NCI-H345 (cell line): ENCODE measurements around the gene TRIM2.
"Not testable (repeated sequence)": the region's sequence is repeated elsewhere in the genome, so short reads cannot be mapped to it uniquely, and the experiment has no call there.

ENCODE experiments used
- DNase-seq: peaks from one replicate; lab custom pipeline; 2025; lab: John Stamatoyannopoulos, UW

The TRIM2 gene

GRCh38 chr4:153204247-153204671 is at the start of gene TRIM2:
Gene TRIM2, plus strand, starts transcription at chr4:153204443. Its CDS starts 88 bp downstream, at chr4:153204531.
- DNase-seq = peak; percentile 0

- no peak for DNase-seq
These were observed 48.6 kb upstream of the TRIM2 start for GRCh38 chr4:153155686-153156085.

GRCh38 chr4:153156263-153156662 is 48.0 kb upstream of the TRIM2 start:
- no peak for DNase-seq

GRCh38 chr4:153156721-153157120 is 47.5 kb upstream of the TRIM2 start:
- DNase-seq = no peak

- DNase-seq = no peak
These were observed 45.2 kb upstream of the TRIM2 start for GRCh38 chr4:153159016-153159415.

GRCh38 chr4:153159728-153160221 is 44.5 kb upstream of the TRIM2 start:
- no peak for DNase-seq

- DNase-seq = no peak
These were observed 43.4 kb upstream of the TRIM2 start for GRCh38 chr4:153160821-153161220.

GRCh38 chr4:153161226-153161963 is 42.8 kb upstream of the TRIM2 start:
- no peak for DNase-seq

GRCh38 chr4:153165236-153165635 is 39.0 kb upstream of the TRIM2 start:
- not testable (repeated sequence) for DNase-seq

- DNase-seq = no peak
These were observed 37.3 kb upstream of the TRIM2 start for GRCh38 chr4:153166716-153167501.

GRCh38 chr4:153169776-153170175 is 34.5 kb upstream of the TRIM2 start:
- DNase-seq = no peak

GRCh38 chr4:153170407-153170806 is 33.8 kb upstream of the TRIM2 start:
- no peak for DNase-seq

- DNase-seq = no peak
These were observed 29.2 kb upstream of the TRIM2 start for GRCh38 chr4:153174821-153175567.

- no peak for DNase-seq
These were observed 27.3 kb upstream of the TRIM2 start for GRCh38 chr4:153176938-153177337.

GRCh38 chr4:153177841-153178240 is 26.4 kb upstream of the TRIM2 start:
- no peak for DNase-seq

- DNase-seq = no peak
These were observed 25.1 kb upstream of the TRIM2 start for GRCh38 chr4:153179100-153179499.

- no peak for DNase-seq
These were observed 22.9 kb upstream of the TRIM2 start for GRCh38 chr4:153181293-153181692.

GRCh38 chr4:153181700-153182099 is 22.5 kb upstream of the TRIM2 start:
- no peak for DNase-seq

- DNase-seq = no peak
These were observed 21.1 kb upstream of the TRIM2 start for GRCh38 chr4:153183146-153183545.

GRCh38 chr4:153185331-153185852 is 18.9 kb upstream of the TRIM2 start:
- no peak for DNase-seq

GRCh38 chr4:153186046-153186728 is 18.1 kb upstream of the TRIM2 start:
- DNase-seq = no peak
